Testis (tissue), 3 donors: ENCODE results near the gene ALX3. TPM values are rescaled to one million over a fixed set of nuclear protein-coding genes. Genes with fewer than 3 reads are reported as not detected.
"Not testable (repeated sequence)": the region's sequence is repeated elsewhere in the genome, so short reads cannot be mapped to it uniquely, and the experiment has no call there.

Source experiments
- DNase-seq: peaks from one replicate; pipeline ENCODE4 v3.0.0-alpha.2; 2019
- H3K27ac ChIP-seq, 2 donors: fragments of 200-600 bp; sonication (generic); one replicate each; pipeline ENCODE4 v1.5.1; 2019
- H3K27me3 ChIP-seq: fragments of 200-600 bp; sonication (generic); one replicate; pipeline ENCODE4 v1.5.1; 2019
- H3K36me3 ChIP-seq: fragments of 200-600 bp; sonication (generic); one replicate; pipeline ENCODE4 v1.5.1; 2017; ENCODE audit warnings: low read depth; ENCODE audit errors: missing control alignments
- H3K4me1 ChIP-seq: fragments of 200-600 bp; sonication (generic); one replicate; pipeline ENCODE4 v1.5.1; 2019
- H3K4me3 ChIP-seq, 2 donors: fragments of 200-600 bp; sonication (generic); one replicate each; pipeline ENCODE4 v1.5.1; 2017 to 2019
- H3K9me3 ChIP-seq: fragments of 200-600 bp; sonication (generic); one replicate; pipeline ENCODE4 v1.5.1; 2017
- CTCF ChIP-seq, 3 experiments: fragments of 450-650 bp in 2 of 3; fragments of 200-600 bp in 1 of 3; sonication (generic) in 1 of 3; IDR thresholded peaks; one replicate each; pipeline ENCODE4 v1.5.1; 2016 to 2019; ENCODE audit warnings: antibody characterized with exemption in 3 of 3, mild to moderate bottlenecking in 2 of 3, moderate library complexity in 1 of 3
- POLR2A ChIP-seq: fragments of 450-650 bp; IDR thresholded peaks from one replicate; pipeline ENCODE4 v1.6.1; 2017; ENCODE audit warnings: antibody characterized with exemption, mild to moderate bottlenecking, moderate library complexity
- WGBS, 2 donors: methylation state at CpG; one replicate each; pipeline ENCODE4 v1.1.5; 2018; 5-methylcytosine and 5-hydroxymethylcytosine counted together
- intact Hi-C: fragments of 100-400 bp; cut with DNase I; formaldehyde crosslinking; loops from one replicate; pipeline ENCODE4 v1.15.1; 2023; ENCODE audit warnings: low total_unique reads
- polyA plus RNA-seq: library from polyadenylated mRNA; stranded (reverse); fragments of 350-450 nt; fragmentation: Illumina TruSeq; extraction: RNeasy Lipid Tissue Mini Kit (QIAGEN cat#74804); gene quantifications from one replicate; pipeline ENCODE4 v1.2.3, GENCODE V29; 2014; ENCODE audit warnings: low read depth, low replicate concordance; ENCODE audit not compliant: insufficient read depth
- total RNA-seq, 2 donors: library from RNA; depleted of rRNA; stranded (reverse); fragments of >200 nt; gene quantifications; one replicate each; pipeline ENCODE4 v1.2.3, GENCODE V29; 2016

ALX3 gene
- total and polyA plus RNA-seq, 3 donors from 2014 or later: 0.31 to 0.79 (median 0.49) TPM

DNA sequence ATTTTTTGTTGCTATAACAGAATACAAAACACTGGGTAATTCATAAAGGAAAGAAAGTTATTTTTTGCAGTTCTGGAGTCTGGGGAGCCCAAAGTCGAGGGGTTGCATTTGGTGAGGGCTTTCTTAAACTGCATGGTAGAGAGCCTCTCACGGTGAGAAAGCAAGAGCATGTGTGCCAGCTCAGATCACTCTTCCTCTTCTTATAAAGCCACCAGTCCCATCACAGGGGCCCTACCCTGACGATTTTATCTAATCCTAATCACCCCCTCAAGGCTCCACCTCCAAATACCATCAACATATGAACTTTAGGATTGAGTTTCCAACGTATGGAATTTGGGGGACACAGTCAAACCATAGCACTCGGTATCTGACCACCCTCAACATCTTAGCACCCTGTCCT lies 37.1 kb downstream of the ALX3 start:
- intact Hi-C loops: no loop called here
- Histone ChIP-seq H3K27ac (no peak overlapping the region), H3K4me1 (peaks cover 10% of the 10 kb centered on the region), H3K9me3 (no peaks in the 10 kb centered on the region), H3K4me3 (no peak overlapping the region), H3K36me3 (no peaks in the 10 kb centered on the region), H3K27me3 (no peaks in the 10 kb centered on the region)
- WGBS, 2 donors: 69 to 73% methylated on average over 5 of the region's 5 CpGs
- TF ChIP-seq POLR2A: no peak
- TF ChIP-seq CTCF (IDR thresholded peaks at IDR 0.05): no peak
- no peak for DNase-seq

GRCh38 chr1:110032327-110032726 lies 38.1 kb downstream of the ALX3 start:
- intact Hi-C loops: no loop called here
- TF ChIP-seq CTCF (IDR thresholded peaks at IDR 0.05): no peak
- no peak for TF ChIP-seq POLR2A
- Histone ChIP-seq H3K4me3 (no peak overlapping the region), H3K27ac (no peak overlapping the region), H3K9me3 (no peaks in the 10 kb centered on the region), H3K27me3 (no peaks in the 10 kb centered on the region), H3K36me3 (no peaks in the 10 kb centered on the region), H3K4me1 (peaks cover 10% of the 10 kb centered on the region)
- DNase-seq: no peak
- 92 to 94% methylated on average over 2 of the region's 2 CpGs for WGBS, 2 donors

- H3K27ac ChIP-seq, H3K4me3 ChIP-seq, H3K27me3 ChIP-seq, H3K36me3 ChIP-seq, DNase-seq, intact Hi-C loops, H3K4me1 ChIP-seq, H3K9me3 ChIP-seq: not testable (repeated sequence)
- 80% methylated on average over 4 of the region's 4 CpGs for WGBS, 2 donors
Observed at GRCh38 chr1:110030687-110031086, 39.8 kb downstream of the ALX3 start.

- Histone ChIP-seq H3K9me3 (no peaks in the 10 kb centered on the region), H3K27ac (no peak overlapping the region), H3K36me3 (no peaks in the 10 kb centered on the region), H3K27me3 (no peaks in the 10 kb centered on the region), H3K4me3 (no peak overlapping the region), H3K4me1 (no peaks in the 10 kb centered on the region)
- no peak for DNase-seq
- TF ChIP-seq POLR2A (no peak), CTCF (IDR thresholded peaks at IDR 0.05) (no peak)
- WGBS, 2 donors: 91 to 94% methylated on average over 4 of the region's 4 CpGs
- intact Hi-C loops: no loop called here
Observed at GRCh38 chr1:110024613-110025012, 45.9 kb downstream of the ALX3 start.

- intact Hi-C loops: no loop called here
- DNase-seq: no peak
- no peak overlapping the region for H3K4me3 ChIP-seq
- no peaks in the 10 kb centered on the region for H3K4me1 ChIP-seq
- no peak overlapping the region for H3K27ac ChIP-seq
- no peak for TF ChIP-seq CTCF (IDR thresholded peaks at IDR 0.05)
- no peak for TF ChIP-seq POLR2A
- no peaks in the 10 kb centered on the region for H3K27me3 ChIP-seq
- no peaks in the 10 kb centered on the region for H3K9me3 ChIP-seq
- WGBS, 2 donors: 86 to 90% methylated on average over 3 of the region's 3 CpGs
- no peaks in the 10 kb centered on the region for H3K36me3 ChIP-seq
Observed at GRCh38 chr1:110021285-110021684, 49.2 kb downstream of the ALX3 start.
